HG03060 (cell line): ENCODE data around the gene FBLL1.
A peak's percentile ranks its signal among the peaks of the same experiment; 100 is the strongest.
"Not testable (repeated sequence)": the region's sequence is repeated elsewhere in the genome, so short reads cannot be mapped to it uniquely, and the experiment has no call there.

Experiments
- ATAC-seq: cut with Tn5 transposase; IDR thresholded peaks from one replicate; pipeline ENCODE4 v1.9.1; 2021; ENCODE audit warnings: low read depth, moderate number of reproducible peaks; ENCODE audit not compliant: unreplicated experiment

The FBLL1 gene

DNA sequence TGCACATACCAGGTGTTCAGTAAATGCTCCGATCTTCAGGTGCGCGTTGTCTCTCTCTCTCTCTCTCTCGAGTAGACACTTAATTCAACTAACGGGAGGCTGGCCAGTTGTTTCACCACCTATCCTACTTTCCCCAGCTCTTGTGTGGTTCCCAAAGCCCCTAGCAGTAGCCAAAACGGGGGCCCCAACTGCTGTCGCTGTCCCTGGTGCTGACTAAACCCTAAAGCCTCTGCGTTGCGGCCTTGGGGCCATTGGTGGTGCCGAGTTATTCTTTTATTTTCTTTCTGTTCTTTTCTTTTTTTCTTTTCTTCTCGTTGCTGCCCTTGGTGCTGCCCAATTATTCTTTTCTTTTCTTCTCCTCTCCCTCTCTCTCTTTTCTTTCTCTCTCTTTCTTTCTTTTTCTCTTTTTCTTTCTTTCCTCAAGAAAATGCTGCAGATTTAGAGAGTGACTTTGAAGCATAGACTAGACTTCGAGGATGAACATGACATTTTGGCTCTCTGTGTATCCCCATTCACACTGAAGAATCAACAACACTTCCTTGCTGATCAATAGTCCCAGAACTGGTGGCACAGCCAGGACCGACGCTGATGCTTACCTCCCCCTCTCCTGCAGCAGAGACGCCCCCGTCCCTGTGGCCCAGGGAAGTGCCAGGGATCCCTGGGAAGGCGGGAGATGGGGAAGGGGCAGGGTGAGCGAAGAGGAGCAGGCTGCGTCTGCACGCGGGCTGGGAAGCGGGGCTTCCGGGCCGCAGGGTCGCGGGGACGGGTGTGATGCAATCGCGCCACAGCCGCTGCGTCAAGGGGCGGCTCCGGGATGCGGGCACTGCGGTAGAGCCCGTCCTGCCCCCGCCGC is at the start of gene FBLL1:
Gene FBLL1 (plus strand): TSS at position 785 of the 853 bp plus-strand sequence. CDS start 200 bp downstream, outside the sequence.
- no peak for ATAC-seq

DNA sequence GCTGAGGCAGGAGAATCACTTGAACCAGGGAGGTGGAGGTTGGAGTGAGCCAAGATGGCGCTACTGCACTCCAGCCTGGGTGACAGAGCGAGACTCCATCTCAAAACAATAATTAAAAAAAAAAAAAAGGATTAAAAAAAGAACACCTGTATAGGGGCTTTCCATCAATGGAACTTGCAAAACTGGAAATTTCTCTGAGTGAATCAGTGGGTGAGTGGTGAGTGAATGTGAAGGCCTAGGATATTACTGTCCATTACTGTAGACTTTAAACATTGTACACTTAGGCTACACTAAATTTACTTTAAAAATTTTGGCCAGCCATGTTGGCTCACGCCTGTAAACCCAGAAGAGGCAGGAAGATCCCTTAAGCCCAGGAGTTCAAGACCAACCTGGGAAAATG is 48.5 kb upstream of the FBLL1 start:
- no peak for ATAC-seq

DNA sequence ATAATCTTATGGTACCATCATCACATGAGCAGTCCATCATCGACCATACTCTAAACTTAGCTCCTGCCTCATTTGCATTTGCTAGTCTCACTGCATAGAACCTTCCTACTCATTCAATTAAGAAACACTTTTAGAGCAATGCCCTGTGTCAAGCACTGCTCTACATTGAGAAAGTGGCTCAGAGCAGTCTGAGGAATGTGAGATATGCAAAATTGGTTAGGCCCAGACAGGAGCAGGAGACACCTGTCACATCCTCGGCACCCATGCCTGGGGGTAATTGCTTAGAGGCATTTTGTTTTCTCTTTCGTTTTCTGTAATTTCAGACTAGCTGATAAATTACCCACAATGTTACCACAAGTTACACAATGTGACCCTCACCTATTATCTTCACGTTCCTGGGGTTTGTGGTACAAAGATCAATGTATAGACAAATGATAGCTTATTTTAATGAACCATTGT is 47.7 kb upstream of the FBLL1 start:
- peak; percentile 97 for ATAC-seq

DNA sequence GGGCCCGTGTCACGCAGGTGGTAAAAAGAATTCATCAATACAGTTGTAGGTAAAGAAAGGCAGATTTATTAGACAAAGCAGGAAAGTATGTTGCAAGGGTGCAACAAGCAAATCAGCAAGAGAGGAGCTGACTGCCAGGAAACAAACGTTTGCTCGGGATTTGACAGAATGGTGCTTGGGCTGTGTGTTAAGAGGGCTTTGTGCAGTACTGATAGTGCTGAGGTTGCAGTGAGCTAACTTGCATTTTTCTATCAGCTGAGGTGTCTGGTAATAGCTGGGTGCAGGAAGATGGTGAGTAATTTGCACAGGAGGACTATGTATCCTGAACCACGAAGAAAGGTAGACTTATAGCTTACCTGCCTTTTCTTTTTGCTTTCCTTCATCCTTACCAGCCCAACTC is 46.7 kb upstream of the FBLL1 start:
- no peak for ATAC-seq

DNA sequence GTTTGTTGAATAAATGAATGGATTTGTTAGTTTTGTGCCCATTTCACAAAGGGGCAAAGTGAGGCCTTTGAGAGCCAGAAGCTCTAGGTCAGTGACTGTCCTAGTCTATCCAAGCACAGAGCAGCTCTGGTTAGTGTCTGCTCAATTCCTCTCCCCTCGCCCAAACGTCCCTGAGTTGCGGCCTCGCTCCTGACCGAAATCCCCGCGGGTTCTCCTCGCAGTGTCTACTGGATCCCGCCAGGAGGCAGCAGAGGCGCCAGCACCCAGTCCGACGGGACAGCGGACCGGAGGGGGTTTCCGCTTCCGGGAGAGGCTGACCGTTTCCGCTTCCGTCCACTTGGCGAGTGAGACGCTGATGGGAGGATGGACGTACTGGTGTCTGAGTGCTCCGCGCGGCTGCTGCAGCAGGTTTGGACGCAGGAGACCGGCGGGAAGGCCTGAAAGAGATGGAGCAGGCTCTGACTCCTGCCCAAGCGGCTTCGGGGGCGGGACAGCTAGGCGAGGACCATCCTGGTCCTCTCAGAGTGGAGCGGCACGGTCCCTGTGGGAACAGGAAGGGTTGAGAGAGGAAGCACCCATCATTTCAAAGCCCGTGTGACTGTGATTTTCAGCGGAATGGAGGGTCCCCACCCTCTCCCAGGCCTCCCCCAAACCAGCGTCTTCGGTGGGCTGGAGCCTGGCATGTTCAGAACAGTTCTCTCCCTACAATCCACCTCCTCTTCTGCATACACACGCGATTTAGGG is 42.8 kb upstream of the FBLL1 start, which contains the start of gene RARS1:
Gene RARS1 (plus strand): TSS at position 336 of the 744 bp plus-strand sequence. CDS start 28 bp downstream, at position 364.
- peak; percentile 39 for ATAC-seq

DNA sequence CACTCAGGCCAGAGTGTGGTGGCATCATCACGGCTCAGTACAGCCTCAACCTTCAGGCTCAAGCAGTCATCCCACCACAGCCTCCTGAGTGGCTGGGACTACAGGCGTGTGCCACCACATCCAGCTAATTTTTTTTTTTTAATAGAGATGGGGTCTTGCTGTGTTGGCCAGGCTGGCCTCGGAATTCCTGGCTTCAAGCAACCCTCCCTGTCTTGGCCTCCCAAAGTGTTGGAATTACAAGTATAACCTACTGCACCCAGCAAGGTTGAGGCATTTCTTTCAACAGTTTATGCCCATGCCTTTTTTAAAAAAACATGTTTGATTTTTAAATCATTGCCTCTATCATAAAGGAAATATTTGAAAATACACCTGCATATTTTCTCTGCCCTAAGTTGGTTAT is 40.0 kb upstream of the FBLL1 start:
- no peak for ATAC-seq

DNA sequence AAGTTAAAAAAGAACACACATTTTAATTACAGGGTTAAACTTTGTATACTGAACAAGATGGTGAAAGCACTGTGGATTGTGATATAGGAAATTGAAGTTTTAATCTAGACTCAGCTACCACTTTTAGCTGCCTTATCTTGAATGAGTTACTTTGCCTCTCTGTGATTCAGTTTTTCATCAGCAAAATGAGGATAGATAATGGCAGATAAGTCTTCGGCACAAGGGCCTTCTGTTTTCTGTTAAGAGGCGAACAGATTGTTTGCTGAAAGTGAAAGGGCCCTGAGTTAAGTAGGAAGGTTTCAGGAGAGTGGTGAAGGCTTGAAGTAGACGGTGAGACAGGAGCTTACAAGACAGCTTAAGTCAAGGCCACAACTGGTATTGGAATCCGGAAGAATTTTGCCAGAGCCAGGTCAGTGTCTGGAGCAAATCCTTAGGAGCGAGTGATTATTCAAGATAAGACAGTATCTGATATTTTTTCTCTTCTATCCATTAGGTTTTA is 35.0 kb upstream of the FBLL1 start:
- no peak for ATAC-seq

DNA sequence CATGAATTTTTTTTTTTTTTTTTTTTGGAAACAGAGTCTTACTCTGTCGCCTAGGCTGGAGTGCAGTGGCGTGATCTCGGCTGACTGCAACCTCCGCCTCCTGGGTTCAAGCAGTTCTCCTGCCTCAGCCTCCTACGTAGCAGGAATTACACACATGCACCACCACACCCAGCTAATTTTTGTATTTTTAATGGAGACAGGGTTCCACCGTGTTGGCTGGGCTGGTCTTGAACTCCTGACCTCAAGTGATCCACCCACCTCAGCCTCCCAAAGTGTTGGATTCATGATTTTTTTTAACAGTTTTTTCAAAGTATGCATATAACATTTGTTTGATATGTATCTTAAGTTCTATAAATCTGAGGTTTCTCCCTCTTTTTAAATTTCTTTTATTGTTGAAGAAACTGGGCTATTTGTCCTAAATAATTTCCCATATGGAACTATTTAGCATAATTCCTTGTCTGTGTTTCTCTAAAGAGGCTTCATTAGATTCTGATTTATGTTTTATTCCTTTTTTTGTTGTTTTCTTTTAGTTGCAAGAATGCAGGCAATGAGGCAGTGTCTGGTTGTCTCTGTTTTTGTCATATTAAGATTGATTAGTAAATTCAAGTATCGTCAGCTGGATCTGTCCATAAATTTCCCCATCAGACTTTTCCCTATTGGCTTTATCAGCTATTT is 26.4 kb upstream of the FBLL1 start:
- ATAC-seq = no peak

DNA sequence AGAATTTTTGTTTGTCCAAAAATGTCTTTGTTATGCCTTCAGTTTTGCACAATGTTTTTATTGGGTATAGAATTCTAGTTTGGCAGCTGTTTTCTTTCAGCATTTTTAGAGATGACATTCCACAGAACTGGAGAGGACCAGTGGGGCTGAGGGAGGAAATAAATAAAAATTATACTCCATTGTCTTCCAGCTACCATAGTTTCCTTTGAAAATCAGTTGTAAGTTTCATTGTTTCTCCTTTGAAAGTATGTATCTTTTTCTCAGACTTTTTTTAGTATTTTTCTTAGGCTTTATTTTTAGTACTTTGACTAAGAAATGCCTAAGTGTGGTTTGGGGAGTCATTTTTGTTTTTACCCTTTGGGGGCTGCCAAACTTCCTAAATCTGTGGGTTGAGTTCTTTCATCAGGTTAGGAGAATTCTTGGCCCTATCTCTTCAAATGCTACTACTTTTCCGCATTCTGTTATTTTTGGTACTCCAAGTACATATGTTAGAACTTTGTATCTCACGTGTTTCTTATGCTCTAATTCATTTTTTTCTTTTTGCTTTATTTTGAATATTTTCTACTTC is 15.2 kb upstream of the FBLL1 start:
- ATAC-seq = no peak

DNA sequence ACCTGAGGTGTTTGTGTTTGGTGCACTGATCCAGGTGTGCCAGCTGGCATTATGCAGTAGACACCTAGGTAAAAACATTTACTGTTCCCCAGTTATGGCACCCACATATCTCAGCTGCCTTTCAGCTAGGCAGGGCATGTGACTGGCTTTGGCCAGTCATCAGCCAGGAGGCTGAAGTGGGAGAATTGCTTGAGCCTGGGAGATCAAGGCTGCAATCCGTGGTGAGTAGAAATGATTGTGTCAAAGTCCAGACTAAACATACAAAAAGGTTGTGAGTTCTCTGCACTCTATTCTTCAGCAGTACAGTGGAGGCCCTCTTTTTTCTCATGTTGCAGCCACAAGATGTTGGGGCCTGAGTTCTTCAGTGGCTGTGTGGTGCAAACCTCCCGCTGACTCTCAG is 3.2 kb upstream of the FBLL1 start:
- ATAC-seq = no peak

DNA sequence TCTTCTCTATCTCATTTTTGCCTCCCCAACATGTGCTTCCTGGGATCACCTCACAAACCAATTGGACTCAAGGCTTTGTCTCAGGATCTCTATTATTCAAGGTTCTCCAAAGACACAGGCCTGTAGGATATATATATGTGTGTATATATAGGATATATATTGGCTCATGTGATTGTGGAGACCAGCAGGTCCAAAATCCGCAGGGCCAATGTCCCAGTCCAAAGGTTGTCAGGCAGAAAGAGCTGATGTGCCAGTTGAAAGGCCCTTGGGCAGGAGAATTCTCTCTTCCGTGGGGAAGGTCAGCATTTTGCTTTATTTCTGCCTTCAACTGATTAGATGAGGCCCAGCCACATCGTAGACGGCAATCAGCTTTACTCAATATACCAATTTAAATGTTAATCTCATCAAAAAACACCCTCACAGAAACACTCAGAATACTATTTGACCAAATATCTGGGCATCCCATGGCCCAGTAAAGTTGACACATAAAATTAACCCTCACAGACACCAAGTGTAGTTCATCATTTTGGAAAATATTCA is 1.3 kb upstream of the FBLL1 start:
- no peak for ATAC-seq

DNA sequence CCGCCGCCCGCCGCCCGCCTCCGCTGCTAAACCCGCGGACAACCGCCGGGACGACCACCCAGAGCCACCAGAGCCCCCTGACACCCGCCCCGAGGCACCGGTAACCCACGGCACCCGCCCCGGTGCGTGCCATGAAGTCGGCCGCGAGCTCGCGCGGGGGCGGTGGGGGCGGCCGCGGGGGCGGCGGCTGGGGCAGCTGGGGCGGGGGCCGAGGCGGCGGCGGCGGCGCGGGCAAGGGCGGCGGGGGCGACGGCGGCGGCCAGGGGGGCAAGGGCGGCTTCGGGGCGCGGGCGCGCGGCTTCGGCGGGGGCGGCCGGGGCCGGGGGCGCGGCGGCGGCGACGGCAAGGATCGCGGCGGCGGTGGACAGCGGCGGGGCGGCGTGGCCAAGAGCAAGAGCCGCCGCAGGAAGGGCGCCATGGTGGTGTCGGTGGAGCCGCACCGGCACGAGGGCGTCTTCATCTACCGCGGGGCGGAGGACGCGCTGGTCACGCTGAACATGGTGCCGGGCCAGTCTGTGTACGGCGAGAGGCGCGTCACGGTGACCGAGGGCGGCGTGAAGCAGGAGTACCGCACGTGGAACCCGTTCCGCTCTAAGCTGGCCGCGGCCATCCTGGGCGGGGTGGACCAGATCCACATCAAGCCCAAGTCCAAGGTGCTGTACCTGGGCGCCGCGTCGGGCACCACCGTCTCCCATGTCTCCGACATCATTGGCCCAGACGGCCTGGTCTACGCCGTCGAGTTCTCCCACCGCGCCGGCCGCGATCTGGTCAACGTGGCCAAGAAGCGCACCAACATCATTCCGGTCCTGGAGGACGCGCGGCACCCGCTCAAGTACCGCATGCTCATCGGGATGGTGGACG is 499 bp downstream of the FBLL1 start:
- ATAC-seq = no peak

DNA sequence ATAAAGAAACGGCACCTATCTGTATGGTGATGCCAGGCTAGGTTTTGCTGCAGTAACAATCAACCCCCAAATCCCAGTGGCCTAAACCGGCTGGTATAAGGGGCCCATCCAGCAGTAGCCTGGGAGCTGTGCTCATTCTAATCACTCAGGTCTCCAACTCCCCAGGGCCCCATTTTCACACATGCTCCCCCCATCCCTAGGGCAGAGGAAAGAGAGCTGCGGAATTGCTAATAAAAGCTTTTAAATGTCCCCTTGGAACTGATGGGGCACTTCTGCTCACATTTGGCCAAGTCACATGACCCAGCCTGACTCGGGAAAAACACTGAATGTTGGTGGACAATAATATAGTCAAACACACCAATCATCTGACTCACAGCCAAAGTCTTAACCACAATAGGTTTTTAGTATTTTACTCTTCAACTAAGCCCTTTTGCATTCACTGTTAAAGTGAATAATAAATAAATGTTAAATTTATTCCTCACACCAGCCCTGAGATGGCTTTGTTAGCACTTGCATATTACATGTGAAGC is 1.6 kb downstream of the FBLL1 start:
- ATAC-seq = no peak

DNA sequence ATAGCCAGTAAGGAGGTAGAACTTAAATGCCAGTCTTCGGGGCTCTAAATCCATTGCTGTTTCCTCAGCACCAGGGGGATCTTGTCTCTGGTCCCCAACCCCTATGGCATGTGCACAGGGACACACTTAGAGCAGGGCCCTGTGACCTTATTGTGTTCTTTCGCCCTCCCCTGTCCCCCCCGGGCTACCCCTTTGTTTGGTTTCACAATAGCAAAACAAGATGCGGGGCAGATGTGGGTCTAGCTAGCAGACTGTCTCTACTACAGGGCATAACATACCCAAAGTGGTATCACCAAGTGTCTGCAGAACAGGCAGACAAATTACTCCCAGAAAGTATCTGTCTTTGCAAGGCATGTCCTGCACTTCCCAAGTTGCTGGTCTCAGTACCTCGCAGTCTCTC is 2.1 kb downstream of the FBLL1 start:
- ATAC-seq = no peak

DNA sequence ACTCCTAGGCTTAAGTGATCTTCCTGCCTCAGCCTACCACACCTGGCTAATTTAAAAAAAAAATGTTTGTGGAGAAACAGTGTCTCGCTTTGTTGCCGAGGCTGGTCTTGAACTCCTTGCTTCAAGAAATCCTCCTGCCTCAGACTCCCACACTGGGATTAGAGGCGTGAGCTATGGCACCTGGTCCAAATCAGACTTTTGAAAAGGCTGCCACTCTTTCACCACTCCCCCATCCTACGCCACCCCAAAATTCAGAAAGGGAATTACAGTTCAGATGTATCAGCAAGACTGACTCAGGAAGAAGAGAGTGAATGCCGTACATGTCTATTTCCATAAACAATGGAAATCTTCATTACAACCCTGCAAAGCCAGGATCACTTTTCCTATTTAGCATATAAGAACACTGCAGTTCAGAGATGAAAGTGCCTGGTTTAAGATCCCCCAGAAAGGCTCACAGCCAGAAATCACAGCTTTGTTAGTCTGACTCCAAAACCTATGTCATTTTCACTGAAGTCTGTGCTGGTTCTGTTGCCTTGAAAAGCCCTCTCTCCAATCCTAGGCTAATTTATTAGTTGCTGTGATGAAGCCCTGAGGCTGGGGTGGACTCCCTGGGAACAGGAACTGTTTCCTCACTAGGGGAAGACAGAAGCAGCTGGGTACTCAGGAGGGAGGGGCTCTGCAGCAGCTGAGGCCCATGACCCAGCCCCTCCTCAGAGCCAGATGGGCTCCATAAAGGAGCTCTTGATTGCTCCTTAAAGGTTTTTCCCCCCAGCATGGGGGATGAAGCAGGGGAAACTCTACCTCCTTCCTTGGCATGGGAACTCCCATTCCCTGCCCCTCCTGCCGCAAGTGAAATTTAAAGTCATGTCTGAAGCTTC is 3.1 kb downstream of the FBLL1 start:
- no peak for ATAC-seq

DNA sequence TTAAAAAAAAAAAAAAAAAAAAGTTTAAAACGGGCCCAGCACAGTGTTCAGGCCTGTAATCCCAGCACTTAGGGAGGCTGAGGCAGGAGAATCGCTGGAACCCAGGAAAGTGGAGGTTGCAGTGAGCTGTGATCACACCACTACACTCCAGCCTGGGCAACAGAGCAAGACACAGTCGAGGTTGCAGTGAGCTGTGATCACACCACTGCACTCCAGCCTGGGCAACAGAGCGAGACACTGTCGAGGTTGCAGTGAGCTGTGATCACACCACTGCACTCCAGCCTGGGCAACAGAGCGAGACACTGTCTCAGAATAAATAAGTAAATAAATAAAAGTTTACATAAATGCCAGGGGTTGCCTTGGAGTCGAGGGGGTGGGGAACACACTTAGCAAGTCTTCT is 5.2 kb downstream of the FBLL1 start:
- ATAC-seq = not testable (repeated sequence)

DNA sequence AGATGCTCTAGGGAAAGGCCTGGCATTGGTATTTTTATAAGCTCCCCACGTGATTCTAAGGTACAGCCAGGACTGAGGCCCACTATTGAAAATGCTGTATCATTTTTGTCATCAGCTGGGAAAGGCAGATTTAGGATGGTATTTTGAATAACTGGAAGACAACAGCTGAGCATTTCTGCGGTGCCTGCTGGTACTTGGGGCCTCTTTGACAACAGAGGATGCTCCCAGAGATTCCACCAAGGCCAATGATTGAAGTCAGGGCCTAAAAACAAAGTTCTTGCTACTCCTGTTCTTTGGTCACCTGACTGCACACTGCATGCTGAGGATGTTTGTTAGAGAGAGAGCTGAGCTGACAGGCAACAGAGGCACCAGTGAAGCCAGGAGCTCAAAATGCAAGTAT is 8.1 kb downstream of the FBLL1 start:
- ATAC-seq = no peak

DNA sequence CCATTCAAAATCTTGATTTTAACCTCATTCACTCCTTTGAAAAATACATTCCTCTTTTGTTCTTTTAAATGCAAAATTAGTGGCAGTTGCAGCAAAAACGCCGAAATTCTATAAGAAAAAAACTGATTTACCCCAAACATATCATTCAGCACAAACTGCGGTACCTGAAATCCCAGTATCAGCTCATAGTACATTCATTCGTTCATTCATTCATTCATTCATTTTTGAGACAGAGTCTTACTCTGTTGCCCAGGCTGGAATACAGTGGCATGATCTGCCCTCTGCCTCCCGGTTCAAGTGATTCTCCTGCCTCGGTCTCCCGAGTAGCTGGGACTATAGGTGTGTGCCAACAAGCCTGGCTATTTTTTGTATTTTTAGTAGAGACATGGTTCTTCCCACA is 20.4 kb downstream of the FBLL1 start:
- ATAC-seq = no peak
